ENCODE results near the gene OSR1.
"Not testable (repeated sequence)": the region's sequence is repeated elsewhere in the genome, so short reads cannot be mapped to it uniquely, and the experiment has no call there.

OSR1 gene

DNA sequence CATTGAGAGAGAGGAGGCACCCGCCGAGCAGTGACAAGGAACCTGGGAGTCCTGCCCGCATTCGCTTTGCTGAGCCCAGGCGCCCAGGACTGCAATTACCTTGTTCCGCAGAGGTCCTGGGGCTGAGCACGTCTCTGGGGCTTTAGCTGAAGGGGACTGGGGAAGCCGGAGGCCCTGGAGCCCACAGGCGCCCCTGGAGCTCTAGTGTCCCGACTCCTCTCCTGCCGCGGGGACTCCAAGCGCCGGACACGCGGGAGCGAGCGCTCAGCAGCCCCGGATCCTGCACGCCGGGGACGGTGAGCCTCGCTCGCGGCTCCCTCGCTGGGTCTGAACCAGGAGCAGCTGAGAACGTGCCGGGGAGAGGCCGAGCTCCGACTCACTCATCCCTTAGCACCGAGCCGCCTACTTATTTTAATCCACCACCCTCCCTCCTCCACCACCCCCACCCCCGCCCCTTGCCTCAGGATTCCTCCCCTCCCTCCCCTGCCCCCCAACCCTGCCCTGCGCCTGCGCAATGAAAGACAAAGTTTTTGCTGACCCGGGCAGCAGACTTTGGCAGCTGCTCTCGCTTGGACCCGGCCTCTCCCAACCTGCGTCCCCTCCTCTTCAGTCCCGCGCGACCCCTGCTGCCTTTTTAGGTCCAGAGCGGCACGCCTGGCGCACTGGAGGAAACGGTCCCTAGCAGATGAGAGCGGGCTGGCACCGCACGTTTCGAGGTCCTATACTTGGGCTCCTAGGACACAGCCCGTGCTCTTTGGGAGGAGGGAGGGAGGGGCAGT is at the start of gene OSR1:
OSR1 (minus strand) TSS at position 382 of the 779 bp plus-strand sequence. CDS start 4,818 bp downstream, outside the sequence.
- no peak for DNase-seq (ENCODE audit: low read depth in 2 of 2, low spot score in 1 of 2)

DNA sequence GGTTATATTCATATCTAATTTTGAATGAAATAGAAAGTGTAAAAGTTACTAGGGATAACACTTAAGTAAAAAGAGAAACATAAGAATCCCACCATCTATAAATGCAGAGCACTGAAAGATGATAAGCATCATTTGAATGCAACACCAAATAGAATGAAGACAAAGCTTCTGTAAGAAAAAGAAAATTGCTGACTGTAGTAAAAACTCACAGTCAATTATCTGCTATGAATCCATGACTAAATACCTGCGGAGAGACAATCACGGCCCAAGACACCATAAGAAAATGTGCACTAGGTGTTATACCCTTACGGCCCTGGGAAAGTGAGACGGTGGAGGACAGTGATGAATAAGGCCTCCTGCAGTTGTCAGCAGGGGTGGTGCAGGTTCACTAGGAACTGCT is 45.4 kb upstream of the OSR1 start:
- DNase-seq (ENCODE audit: low read depth in 2 of 2, low spot score in 1 of 2), result no peak

DNA sequence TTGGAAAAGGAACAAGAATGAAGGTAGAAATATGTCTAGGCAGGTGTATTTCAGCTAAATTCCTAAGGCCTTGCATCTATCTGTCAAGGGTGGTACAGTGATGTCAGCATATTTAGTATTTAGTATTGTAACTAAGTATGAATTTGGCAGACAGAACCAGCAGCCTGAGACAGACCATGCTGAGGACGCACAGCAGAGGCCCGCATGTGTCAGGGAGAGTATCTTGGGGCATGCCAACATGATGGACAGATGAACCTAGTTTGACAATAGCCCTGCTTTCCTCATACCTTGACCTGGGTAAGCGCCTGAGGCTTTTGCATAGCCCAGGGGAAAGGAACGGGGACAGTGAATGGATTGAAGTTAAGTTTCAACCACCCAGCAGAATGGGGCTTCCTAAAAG is 33.8 kb upstream of the OSR1 start:
- DNase-seq (ENCODE audit: low read depth in 2 of 2, low spot score in 1 of 2), result no peak

DNA sequence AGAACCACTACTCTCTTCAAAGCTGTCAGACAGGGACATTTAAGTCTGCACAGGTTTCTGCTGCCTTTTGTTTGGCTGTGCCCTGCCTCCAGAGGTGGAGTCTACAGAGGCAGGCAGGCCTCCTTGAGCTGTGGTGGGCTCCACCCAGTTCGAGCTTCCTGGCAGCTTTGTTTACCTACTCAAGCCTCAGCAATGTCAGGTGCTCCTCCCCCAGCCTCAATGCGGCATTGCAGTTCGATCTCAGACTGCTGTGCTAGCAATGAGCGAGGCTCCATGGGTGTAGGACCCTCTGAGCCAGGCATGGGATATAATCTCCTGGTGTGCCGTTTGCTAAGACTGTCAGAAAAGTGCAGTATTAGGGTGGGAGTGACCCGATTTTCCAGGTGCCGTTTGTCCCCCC is 31.0 kb upstream of the OSR1 start:
- DNase-seq (ENCODE audit: low read depth in 2 of 2, low spot score in 1 of 2), result not testable (repeated sequence)

DNA sequence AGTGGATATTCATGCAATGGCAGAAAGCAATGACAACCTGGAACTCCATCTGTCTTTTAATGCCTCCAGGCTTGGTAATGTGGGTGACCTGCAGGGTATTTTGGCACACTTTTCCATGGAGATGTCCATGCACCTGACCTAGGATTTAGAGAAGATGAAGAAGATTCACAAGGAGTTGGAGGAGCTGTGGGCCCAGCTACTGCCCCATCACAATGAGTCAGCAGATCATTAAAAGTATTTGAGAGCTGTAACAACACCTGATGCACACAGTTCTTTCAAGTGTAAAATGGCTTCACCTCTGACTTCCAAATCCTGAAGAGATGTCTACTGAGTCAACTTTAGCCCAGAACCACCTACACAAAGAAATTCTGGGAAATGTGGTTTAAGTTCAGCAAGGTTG is 22.1 kb upstream of the OSR1 start:
- DNase-seq (ENCODE audit: low read depth in 2 of 2, low spot score in 1 of 2), result no peak

DNA sequence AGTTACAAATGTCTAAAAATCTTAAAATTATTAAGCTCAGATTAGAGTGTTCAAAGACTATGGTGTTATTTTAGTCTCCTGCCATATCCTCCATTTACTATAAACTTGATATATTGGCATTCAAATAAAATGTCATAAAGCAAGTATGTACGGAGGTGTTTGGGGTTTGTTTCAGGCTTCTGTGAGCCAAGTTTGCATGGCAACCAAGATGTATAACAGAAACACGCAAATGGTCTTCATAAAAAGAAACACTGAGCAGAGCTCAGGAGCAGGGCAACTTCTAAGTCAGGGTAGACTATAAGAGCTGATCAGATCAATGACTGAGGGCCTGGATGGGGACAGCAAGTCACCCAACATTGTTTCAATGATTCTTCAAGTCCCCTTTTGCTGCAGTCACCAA is 20.5 kb upstream of the OSR1 start:
- no peak for DNase-seq (ENCODE audit: low read depth in 2 of 2, low spot score in 1 of 2)

DNA sequence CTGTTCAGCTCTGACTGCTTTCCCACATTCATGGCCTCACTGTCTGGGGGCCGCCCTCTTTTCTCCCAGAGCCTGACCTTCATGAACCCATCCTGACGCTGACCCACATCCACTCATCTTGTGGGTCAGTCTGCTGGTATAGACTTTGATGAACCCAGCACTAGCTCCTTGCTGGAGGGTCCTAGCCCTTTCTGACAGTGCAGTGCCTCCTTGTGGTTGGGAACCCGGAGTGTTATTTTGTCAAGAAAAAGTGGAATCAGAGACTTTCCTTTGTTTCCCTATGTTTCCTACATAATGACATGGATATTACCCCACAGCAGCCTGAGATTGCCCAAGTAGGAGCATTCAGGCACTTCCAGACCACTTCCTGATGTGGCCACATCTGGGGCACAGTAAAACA is 19.3 kb upstream of the OSR1 start:
- no peak for DNase-seq (ENCODE audit: low read depth in 2 of 2, low spot score in 1 of 2)

DNA sequence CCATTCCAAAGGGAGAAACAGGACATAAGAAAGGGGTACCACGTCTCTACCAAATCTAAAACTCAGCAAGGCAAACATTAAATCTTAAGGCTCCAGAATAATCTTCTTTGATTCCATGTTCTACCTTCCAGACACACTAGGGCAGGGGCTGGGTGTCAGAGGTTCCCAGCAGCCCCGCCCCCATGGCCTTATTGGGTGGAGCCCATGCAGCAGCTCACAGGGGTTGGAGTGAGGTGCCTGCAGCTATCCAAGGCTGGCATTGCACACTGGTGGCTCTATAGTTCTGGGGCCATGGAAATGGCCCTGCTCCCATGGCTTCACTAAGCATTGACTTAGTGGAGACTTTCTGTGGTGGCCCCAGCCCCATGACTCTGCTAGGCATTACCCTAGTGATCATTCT is 14.9 kb upstream of the OSR1 start:
- DNase-seq (ENCODE audit: low read depth in 2 of 2, low spot score in 1 of 2), result no peak

DNA sequence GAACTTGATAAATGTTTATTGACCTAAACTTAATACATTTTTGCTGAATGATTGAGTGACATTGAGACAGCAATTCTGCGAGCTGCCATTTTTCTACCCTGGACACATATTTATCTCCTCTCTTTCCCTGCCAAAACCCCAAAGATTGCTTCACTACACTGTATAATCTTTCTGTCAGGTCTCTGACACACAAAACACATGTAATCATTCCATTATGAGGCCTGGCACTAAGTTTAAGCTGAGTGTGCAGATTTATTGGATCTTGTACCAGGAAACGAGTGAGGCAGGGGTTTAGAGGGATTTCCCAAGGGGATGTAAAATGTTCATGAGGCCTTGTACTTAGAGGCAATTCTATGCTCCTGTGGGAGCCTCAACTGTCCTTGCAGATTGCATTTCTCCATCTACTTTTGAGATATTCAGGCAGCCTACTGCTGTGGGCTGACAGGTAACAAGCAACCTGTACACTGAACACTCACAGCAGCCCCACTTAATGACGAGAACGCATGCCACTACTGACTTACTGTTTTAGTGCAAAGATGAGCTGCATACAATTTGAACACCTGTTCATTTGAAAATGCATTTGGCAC is 13.7 kb upstream of the OSR1 start:
- DNase-seq (ENCODE audit: low read depth in 2 of 2, low spot score in 1 of 2), result no peak

DNA sequence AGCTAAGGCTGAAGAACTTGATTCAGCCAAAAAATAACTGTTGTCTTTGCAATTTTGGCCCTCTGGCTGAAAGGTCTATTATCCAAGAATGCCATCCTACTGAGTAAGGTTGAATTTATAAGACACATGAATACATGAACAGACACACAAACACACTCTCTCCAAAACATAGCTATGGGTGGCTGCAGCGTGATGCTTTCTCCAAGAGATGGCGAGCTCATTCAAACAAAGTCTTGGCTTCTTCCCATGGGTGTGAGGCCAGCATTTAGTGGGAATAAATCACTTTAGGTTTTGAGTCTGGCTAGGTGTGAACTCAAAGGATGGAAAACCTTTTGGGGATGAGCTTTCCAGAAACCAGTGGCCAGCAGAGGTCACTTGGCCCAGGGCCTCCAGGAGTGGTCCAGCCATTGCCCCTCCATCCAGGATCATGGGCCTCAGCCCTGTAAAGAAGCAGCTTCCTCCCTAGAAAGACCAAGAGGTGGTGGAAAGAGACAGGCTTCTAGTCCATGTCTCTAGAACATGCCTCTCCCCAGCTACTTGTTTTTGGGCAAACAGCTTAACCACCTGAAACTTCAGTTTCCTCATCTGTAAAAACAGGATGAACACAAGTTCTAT is 11.0 kb upstream of the OSR1 start:
- no peak for DNase-seq (ENCODE audit: low read depth in 2 of 2, low spot score in 1 of 2)

DNA sequence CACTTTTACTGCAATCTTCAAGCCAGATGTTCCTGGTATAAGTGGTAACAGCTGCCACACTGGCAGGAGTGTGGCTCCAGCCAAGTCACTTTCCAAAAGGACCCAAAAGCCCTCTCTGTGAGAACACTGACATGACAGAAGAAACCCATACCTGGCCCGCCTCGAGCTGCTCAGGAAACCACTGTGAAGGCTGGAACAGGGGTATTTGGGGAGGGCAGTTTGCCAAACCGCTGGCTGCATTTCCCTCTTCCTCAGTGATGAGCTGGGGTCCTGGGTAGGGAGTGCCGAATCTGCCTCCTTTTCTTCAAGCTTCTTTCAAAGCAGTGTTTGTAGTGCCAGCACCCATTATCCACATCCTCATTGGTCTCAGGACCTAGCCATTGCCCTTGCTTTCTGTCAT is 10.3 kb upstream of the OSR1 start:
- no peak for DNase-seq (ENCODE audit: low read depth in 2 of 2, low spot score in 1 of 2)

DNA sequence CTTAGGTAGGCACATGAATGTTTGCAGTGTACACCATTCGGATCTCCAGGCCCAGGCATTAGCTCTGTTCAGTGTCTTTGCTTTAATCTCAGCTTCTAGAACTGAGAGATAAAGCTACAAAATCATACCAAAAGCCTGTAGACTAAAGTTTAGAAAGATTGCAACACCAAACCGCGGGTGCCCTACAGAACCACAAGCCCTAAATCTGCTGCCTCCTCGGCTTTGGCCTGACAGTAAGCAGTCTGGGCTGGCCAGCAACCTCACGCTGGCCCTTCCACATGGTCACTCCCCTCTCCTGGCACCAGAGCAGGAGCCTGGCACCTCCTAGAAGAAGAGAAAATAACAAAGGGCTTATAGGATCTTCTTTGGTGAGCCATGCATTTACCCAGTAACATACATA is 8.9 kb upstream of the OSR1 start:
- no peak for DNase-seq (ENCODE audit: low read depth in 2 of 2, low spot score in 1 of 2)

DNA sequence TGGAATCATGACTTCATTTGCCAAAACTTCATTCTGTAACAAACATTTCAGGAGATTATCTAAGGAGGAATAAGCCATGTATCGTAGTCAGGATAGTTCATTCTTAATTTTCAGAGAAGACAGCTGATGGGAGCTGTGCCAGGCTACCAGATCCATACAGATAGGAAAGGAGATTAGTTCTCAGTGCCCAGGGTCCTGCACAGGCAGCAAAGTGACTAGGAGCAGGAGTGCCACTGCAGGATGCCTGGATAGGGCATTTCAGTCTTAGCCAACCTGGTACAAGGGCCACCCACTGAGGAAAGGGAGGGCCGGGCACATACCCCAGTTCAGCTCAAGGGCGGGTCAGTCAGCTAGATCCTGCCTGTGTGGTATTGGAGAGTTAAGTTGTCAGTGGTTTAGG is 6.7 kb upstream of the OSR1 start:
- DNase-seq (ENCODE audit: low read depth in 2 of 2, low spot score in 1 of 2), result no peak

DNA sequence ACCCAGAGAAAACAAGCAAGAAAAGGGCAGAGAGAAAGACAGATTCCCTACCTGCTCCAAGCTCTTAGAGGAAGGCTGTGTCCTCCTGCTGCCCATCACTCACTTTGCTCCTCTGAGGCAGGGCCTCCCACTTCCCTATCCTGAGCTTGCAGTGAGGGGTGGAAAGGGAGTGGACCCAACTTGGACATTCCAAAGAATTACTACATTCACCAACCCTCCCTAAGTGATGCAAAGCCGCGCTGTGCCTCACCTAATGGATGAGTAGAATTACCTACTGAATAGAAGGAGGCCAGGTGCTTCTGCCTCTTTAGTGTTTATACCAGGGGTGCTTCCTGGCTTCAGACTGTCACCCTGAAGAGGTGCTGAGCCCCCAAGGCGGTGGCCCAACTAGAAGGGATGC is 5.6 kb upstream of the OSR1 start:
- no peak for DNase-seq (ENCODE audit: low read depth in 2 of 2, low spot score in 1 of 2)

DNA sequence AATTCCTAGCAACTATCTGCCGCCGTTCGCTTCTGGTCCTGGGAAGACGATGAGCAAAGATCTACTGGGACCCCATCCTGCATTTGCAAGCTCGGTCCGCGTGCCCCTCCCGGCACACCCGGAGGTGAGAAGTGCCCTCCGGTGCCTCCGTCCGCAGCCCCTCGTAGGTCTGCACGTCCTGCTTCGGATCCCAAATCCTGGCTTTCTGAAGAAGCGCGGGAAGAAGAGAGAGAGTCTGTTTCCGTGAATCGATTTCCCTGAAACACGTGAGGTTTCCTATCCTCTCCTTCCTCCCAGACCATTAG is 5.0 kb upstream of the OSR1 start:
- no peak for DNase-seq (ENCODE audit: low read depth in 2 of 2, low spot score in 1 of 2)

DNA sequence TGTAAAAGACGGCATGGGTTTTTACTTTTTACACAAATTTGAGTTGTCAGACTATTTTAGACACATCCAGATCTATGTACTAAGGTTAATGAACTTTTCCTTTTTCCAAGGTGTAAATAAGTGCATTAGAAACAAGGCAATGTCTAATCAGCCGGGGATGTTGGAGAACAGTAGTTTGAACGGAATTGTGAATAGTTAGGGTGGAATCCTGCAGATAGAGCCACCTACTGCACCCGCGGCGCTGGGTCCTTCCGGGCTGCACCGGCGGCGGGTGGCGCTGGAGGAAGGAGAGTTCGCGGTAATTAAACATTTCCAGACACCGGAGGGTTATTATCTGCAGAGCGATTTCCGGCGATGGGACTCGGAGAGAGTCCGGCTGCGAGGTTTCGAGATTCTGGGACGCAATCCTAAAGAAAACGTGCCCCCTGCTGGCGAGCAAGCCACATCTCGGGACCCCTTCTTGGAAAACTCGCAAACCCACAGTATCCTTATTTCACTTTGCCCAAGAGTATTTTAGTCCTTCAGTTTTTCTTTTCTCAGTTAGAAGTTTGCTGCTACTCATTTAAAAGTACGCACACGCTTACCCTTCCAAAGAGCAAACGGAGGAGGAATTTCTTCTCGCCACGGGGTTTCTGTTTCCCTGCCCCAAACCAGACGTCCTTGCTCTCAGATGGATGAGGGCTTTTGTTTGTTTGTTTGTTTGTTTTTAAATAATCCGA is 4.5 kb upstream of the OSR1 start:
- no peak for DNase-seq (ENCODE audit: low read depth in 2 of 2, low spot score in 1 of 2)

DNA sequence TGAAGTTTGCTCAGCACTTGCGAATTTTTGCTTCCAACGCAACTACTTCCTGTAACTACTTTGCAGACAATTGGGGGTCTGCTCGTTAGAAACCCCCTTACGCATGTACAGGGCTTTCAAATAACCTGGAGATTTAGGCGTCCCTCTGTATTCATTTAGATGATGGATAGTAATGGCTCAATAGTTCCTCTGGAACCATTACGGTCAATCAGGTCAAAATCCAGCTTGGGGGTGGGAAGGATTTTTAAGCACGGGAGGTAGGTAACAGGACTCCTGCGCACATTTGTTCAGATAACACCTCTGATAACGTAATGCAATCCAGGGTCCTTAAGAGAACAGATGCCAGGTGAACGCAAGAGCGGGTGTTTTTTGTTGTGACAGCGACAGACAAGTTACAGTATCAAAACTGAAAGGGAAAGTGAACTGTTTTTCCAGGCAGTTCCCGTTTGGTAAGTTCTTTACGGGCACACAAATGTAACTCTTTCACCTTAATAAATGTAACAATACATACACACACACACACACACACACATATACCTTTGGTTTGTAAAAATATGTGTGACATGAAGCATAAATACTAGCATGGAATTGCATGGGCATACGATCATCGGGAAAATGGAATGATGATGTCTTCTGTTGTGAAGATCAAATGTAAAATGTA is 3.8 kb upstream of the OSR1 start:
- DNase-seq (ENCODE audit: low read depth in 2 of 2, low spot score in 1 of 2), result no peak

DNA sequence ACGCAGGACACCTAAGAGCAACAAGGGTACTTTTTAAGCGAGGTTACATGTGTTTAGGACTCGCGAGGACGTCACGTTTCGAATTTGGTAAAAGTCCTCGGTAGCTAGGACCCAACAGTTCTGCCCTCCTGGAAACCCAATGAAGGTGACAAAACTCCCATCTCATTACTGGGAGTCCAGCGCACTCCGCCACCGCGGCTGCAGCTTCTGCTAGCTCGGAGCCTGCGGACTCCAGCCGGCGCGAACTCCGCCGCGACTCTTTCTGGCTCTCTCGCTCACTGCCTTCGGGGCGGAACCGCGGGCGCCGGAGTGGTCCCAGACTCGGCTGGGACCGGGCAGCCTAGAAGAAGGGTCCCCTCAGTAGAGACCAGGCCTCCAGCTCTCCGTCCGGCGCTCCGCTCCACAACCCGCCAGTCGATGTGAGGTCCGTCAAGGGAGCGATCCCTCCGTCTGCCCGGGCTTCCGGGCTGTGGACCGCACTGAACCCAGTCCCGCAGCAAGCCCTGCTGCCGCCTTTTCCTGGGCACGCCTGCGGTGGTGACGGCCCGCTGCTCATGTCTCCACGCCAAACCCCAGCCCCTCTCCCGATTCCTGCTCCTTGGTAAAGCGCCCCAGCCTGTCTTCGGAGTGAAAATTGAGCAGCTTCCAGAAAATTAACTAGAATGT is 3.0 kb upstream of the OSR1 start:
- DNase-seq (ENCODE audit: low read depth in 2 of 2, low spot score in 1 of 2), result no peak

DNA sequence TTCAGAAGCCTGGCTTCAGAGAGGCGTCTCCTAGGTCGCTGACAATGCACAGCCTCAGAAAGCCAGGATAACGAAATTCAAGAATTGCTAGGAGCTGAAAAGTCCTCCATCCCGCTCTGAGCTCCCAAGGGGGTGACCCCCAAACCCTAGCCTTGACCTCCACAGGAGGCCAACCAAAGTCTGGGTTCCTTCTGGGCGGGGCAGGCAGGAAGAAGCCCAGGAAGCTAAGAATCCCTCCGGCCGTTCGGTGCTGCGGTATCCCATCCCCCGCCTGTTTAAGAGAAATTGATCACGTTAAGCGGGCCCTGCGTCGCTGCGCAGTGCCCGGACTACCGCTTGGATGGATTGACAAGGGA is 2.5 kb upstream of the OSR1 start:
- no peak for DNase-seq (ENCODE audit: low read depth in 2 of 2, low spot score in 1 of 2)

DNA sequence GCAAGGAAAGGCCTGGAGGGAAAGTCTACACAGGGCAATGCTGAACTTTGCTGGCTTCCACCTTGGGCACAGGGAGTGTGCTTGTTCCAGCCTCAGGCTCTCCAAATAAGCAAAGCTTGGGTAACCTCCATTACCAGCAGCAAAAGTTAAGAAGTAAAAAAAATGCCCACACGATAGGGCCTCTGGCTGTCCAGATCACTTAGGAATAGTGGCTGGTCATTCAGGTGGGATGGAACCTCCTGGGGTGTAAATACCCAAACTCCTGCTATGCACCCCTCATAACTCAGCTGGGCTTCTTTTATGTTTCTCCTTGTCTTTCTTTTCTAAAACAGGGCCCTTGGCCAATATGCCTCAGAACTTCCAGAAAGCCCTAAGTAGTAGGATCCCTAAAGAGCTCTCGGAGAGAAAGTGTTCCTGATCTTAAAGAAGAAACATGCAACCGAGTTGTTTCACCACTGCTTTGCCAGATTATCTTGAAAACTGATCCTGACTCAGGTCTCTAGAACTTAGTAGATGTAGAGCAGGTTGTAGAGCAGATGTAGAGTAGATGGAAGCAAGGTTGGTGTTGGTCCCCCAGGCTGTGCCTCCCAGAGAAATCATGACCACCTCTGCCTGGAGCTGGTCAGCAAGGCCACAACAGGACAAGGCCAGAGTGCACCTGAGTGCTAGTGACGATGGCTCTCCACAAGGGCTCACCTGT is 2.0 kb upstream of the OSR1 start:
- DNase-seq (ENCODE audit: low read depth in 2 of 2, low spot score in 1 of 2), result no peak

DNA sequence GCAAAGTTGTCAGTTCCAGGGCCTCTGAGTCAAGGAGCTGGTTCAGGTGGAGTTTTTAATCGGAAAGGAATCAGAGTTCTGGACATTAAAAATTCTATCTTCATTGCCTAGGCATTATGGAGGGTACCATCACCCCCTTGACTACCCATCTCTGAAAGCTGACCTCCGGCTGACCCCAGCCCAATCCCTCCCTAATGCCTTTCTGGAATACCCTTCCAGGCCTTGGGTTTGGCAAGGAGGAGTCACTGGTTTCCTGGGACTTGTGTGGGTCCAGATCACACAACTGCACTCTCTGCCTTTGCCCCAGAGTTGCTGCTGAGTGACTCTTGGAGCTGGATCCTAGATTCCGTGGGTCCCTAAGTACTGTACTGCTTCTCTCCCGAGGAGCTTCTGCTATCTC is 1.0 kb upstream of the OSR1 start:
- DNase-seq (ENCODE audit: low read depth in 2 of 2, low spot score in 1 of 2), result no peak

Data from stimulated activated CD8-positive, alpha-beta memory T cell treated with anti-CD3 and anti-CD28 coated beads, Interleukin-4, amount 100 ng/mL, for 1 hour (primary cell).